ENCODE data around the gene PAF1. TPM values are rescaled to one million over a fixed set of nuclear protein-coding genes. Genes with fewer than 3 reads are reported as not detected.

PAF1 gene
- total RNA-seq, 1 donor = 33.2 TPM

DNA sequence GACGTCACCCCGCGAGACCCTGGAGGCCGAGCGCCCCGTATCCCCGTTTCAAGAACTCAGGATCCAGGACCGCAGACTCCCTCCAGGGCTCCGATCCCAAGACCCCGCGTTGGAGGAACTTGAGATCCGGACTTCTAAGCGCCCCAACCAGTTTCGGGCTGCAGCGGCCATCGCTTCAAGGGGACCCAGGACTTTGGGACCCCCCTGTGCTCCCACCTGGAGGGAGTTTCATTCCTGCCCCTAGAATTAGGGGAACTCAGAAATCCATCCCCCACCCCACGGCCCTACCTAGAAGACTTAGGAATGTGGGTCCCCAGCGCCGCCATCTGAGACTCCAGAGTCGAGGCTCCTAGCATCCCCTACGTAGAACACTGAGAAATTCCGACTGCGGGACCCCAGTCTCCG lies 22.0 kb upstream of the PAF1 start:
- H3K4me3 ChIP-seq (ENCODE audit: low read depth, low read length) = peak overlapping the region; percentile 94
- DNase-seq (ENCODE audit: low read depth) = no peak
- TF ChIP-seq, protein P1, sequence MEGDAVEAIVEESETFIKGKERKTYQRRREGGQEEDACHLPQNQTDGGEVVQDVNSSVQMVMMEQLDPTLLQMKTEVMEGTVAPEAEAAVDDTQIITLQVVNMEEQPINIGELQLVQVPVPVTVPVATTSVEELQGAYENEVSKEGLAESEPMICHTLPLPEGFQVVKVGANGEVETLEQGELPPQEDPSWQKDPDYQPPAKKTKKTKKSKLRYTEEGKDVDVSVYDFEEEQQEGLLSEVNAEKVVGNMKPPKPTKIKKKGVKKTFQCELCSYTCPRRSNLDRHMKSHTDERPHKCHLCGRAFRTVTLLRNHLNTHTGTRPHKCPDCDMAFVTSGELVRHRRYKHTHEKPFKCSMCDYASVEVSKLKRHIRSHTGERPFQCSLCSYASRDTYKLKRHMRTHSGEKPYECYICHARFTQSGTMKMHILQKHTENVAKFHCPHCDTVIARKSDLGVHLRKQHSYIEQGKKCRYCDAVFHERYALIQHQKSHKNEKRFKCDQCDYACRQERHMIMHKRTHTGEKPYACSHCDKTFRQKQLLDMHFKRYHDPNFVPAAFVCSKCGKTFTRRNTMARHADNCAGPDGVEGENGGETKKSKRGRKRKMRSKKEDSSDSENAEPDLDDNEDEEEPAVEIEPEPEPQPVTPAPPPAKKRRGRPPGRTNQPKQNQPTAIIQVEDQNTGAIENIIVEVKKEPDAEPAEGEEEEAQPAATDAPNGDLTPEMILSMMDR (IDR thresholded peaks at IDR 0.05; ENCODE audit: insufficient read depth, low read depth, low read length) = no peak

DNA sequence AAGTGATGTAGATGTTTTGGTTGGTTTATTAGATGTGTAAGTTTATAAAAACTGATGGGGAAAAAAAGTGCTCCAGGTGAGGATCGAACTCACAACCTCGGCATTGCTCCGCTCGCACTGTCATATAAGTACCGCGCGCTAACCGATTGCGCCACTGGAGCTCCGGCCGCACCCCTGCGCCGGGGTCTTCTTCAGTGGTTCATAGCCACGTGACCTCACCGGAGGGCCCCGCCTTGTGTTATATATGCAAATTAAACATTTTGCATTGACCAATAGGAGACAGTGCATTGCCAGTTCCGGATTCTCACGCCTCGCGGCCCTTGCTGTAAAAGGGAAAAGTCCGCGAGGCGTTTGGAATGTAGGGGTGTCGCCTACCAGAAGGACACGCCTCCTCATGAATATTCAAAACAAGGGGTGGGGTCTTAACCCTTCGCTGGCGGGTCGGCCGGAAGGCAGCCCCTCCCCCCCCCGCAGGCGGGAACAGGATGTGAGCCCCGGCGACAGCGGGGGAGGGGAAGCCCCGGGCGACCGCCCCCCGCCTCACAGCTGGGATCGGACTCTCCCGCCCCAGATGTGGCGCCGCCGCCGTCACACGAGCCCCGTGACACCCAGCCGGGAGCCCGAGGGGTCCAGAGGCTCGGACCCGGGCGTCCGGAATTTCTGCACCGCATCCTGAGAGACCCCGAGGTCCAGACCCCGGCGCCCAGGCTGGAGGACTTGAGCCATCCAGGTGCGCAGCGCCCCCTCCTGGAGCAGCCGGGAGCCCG lies 21.4 kb upstream of the PAF1 start, which contains the start of gene PLEKHG2:
Gene PLEKHG2, plus strand, starts transcription at position 570 of the 767 bp plus-strand sequence. CDS start 1,418 bp downstream, outside the sequence.
- H3K4me3 ChIP-seq (ENCODE audit: low read depth, low read length) = peak within 1 kb of the TSS; percentile 94
- TF ChIP-seq, protein P1 (IDR thresholded peaks at IDR 0.05; ENCODE audit: insufficient read depth, low read depth, low read length) = peak; percentile 77
- DNase-seq (ENCODE audit: low read depth) = peak; percentile 100

DNA sequence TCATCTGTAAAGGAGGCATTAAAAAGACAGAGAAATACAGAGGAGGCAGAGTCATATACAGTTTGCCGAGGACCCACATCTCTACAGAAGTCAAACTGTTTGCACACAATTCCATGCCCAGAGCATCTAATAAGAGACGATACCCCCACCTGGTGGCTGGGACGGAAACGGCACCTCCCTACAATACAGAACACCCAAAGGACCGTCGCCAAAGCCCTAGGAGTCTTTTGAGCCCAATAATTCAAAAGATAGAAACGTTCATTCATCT lies 20.9 kb upstream of the PAF1 start:
- H3K4me3 ChIP-seq (ENCODE audit: low read depth, low read length) = peak overlapping the region; percentile 36
- DNase-seq (ENCODE audit: low read depth) = peak; percentile 95
- TF ChIP-seq, protein P1 (IDR thresholded peaks at IDR 0.05; ENCODE audit: insufficient read depth, low read depth, low read length) = peak; percentile 93

DNA sequence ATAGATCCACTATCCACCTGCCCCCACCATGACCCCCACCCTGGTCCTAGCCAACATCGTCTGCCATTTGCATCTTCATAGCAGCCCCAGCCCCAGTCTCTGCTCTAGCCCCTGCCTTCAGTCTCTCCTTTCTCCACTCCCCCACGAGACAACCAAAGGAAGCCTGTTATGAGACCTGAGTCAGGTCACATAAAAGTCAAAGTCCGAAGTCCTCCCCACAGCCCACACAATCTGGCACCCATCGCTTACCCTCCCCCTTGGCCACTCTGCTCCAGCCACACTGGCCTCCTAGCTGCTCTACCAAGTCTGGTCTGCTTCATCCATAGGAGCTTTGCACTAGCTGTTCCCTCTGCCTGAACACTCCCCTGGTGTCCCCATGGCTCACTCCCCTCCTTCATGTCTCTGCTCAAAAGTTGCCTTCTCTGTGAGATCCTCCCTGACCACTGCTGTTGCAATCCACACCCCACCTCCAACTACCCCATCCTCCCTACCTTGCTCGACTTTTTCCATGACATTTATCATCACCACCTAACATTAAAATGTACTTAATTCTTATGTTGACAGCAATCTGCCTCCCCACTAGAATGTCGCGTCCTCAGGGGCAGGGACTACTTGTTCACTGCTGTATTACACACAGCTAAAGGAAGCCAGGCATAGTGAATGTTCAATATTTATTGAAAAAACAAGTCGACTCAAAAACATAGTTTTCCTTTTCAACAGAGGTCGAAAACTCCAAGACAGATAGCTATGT lies 20.4 kb upstream of the PAF1 start:
- peak; percentile 76 for DNase-seq (ENCODE audit: low read depth)
- peak overlapping the region; percentile 36 for H3K4me3 ChIP-seq (ENCODE audit: low read depth, low read length)
- TF ChIP-seq, protein P1 (IDR thresholded peaks at IDR 0.05; ENCODE audit: insufficient read depth, low read depth, low read length) = no peak

DNA sequence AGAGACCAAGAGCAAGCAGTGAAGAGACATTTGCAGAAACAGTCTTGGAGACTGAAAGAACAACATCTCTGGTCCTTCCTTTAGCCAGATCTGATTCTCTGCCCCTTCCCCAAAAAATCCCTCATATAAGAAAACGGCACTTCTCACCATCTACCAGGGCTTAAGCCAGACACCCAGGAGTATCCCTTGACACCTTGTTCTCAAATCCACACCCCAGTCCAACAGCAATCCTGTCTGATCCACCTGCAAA lies 19.9 kb upstream of the PAF1 start:
- no peak for DNase-seq (ENCODE audit: low read depth)
- H3K4me3 ChIP-seq (ENCODE audit: low read depth, low read length) = no peak overlapping the region

DNA sequence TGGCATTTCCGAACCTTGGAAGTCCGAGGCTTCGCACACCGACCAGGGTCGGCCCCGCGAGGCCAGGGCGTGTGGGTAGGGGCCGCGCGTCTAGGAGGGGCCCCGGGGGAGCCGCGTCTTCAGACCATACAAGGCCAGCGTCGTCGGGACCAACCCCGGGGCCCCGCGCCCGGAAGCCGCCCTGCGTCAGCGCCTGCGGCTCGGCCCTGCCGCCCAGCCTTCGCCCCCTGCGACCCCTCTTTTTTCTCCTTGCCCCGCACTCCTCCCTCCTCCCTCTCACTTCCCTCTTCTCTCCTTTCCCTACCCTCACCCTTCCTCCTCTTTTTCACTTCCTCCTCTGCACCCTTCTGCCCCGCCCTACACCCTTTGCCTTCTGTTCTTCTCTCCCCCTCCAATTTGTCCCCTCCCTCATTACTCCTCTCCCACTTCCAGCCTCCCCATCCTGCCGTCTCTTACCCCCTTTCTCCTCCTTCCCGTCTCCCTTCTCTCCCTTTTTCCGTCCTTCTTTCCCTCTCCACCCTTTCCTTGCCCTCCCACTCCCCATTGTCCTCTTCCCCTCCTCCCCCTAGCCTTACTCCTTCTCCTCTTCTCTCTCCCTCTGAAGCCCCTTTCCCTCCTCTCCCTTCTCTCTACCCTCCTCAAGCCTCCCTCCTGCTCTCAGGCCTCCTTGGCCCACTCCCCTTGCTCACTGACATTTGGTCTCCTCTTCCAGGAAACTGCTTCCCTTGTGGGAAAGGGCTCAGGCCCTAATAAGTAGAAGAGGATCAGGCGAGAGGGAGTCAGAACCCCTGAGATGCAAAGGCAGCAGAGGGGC lies 19.3 kb upstream of the PAF1 start:
- DNase-seq (ENCODE audit: low read depth) = peak; percentile 82
- H3K4me3 ChIP-seq (ENCODE audit: low read depth, low read length) = peak overlapping the region; percentile 88
- TF ChIP-seq, protein P1 (IDR thresholded peaks at IDR 0.05; ENCODE audit: insufficient read depth, low read depth, low read length) = no peak

More for the DNA sequence above, 19.9 kb upstream of the PAF1 start:
- TF ChIP-seq, protein P1 (IDR thresholded peaks at IDR 0.05; ENCODE audit: insufficient read depth, low read depth, low read length) = no peak

Data from fibroblast of villous mesenchyme (primary cell).